Body of pancreas (tissue), 4 donors: ENCODE data around the gene ATF6B. TPM values are rescaled to one million over a fixed set of nuclear protein-coding genes. Genes with fewer than 3 reads are reported as not detected.

Experiments
- ATAC-seq: fragments of 150-250 bp; one replicate; pipeline ENCODE4 v1.9.1; 2016
- DNase-seq, 4 donors: peaks; one replicate each; pipeline ENCODE4 v3.0.0-alpha.2; 2019
- H3K27ac ChIP-seq, 4 donors: fragments of 200-600 bp; sonication (generic); 1 replicate in 3 of 4; 2 replicates in 1 of 4; pipeline versions ENCODE4 v1.5.1 to v1.6.1; 2016 to 2019; ENCODE audit warnings: mild to moderate bottlenecking in 1 of 4, mixed read lengths in 1 of 4, moderate library complexity in 1 of 4
- H3K27me3 ChIP-seq, 2 donors: fragments of 200-600 bp; sonication (generic); one replicate each; pipeline ENCODE4 v1.6.0; 2016; ENCODE audit warnings: mild to moderate bottlenecking in 1 of 2
- H3K36me3 ChIP-seq, 2 donors: fragments of 200-600 bp; sonication (generic); replicated peaks in 1 of 2; 2 replicates each; pipeline ENCODE4 v1.5.1; 2016; ENCODE audit warnings: low read depth in 2 of 2; ENCODE audit not compliant: insufficient read depth in 1 of 2
- H3K4me1 ChIP-seq: fragments of 200-600 bp; sonication (generic); one replicate; pipeline ENCODE4 v1.6.0; 2016
- H3K4me3 ChIP-seq, 2 donors: fragments of 200-600 bp; sonication (generic); 1 replicate in 1 of 2; 2 replicates in 1 of 2; pipeline ENCODE4 v1.5.1; 2016 to 2019
- H3K9me3 ChIP-seq, 3 donors: fragments of 200-600 bp; sonication (generic); 1 replicate in 2 of 3; 2 replicates in 1 of 3; pipeline ENCODE4 v1.5.1; 2016
- POLR2A ChIP-seq, 3 donors: fragments of 450-650 bp; IDR thresholded peaks; one replicate each; pipeline ENCODE4 v1.6.1; 2016; ENCODE audit warnings: antibody characterized with exemption in 3 of 3, mild to moderate bottlenecking in 2 of 3
- WGBS, 2 donors: methylation state at CpG; one replicate each; pipeline ENCODE4 v1.1.5; 2017; 5-methylcytosine and 5-hydroxymethylcytosine counted together
- intact Hi-C: fragments of 100-400 bp; cut with DNase I; formaldehyde crosslinking; loops from one replicate; pipeline ENCODE4 v1.15.1; 2023
- total RNA-seq, 2 donors: library from RNA; depleted of rRNA; stranded (reverse); fragments of >200 nt; gene quantifications; one replicate each; pipeline ENCODE4 v1.1.0, GENCODE V29; 2016
- TF ChIP-seq, protein P1 (sequence below), 7 experiments: fragments of 450-650 bp in 4 of 7; fragments of 200-600 bp in 3 of 7; sonication (generic) in 3 of 7; IDR thresholded peaks; one replicate each; pipeline ENCODE4 v1.5.1; 2016 to 2019; ENCODE audit warnings: antibody characterized with exemption in 7 of 7

The ATF6B gene
- total RNA-seq, 2 donors from 2014 or later = 26.5 to 32.3 TPM

DNA sequence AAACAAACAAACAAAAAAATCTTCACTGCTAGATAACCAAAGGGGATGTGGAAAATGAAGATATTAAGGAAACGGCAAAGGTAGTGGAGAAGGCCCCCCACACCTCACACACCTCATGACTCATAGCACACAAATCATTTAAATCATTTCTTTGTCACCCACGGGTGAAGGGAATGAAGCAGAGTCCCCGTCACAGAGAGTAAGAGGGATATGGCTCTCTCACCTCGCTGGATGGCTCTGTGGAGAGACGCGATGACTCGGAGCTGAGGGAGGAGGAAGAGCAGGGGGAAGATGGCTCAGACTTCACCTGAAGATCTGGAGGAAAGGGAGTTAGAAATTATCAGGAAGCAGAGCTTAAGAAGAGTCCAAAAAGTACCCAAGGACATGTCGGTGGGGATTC, 1.2 kb downstream of the ATF6B start:
- H3K4me1 ChIP-seq = peaks cover 38% of the 10 kb centered on the region
- DNase-seq (no peak), ATAC-seq (no peak)
- H3K4me3 ChIP-seq = no peak overlapping the region
- no peaks in the 10 kb centered on the region for H3K27me3 ChIP-seq
- TF ChIP-seq, protein P1, sequence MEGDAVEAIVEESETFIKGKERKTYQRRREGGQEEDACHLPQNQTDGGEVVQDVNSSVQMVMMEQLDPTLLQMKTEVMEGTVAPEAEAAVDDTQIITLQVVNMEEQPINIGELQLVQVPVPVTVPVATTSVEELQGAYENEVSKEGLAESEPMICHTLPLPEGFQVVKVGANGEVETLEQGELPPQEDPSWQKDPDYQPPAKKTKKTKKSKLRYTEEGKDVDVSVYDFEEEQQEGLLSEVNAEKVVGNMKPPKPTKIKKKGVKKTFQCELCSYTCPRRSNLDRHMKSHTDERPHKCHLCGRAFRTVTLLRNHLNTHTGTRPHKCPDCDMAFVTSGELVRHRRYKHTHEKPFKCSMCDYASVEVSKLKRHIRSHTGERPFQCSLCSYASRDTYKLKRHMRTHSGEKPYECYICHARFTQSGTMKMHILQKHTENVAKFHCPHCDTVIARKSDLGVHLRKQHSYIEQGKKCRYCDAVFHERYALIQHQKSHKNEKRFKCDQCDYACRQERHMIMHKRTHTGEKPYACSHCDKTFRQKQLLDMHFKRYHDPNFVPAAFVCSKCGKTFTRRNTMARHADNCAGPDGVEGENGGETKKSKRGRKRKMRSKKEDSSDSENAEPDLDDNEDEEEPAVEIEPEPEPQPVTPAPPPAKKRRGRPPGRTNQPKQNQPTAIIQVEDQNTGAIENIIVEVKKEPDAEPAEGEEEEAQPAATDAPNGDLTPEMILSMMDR (IDR thresholded peaks at IDR 0.05) = no peak
- no peak for TF ChIP-seq POLR2A (IDR thresholded peaks at IDR 0.05)
- H3K9me3 ChIP-seq = no peaks in the 10 kb centered on the region
- H3K36me3 ChIP-seq = peaks cover 0 to 3% of the 10 kb centered on the region in 2 donors
- no peak overlapping the region for H3K27ac ChIP-seq
- WGBS, 2 donors = 39 to 52% methylated on average over 8 of the region's 8 CpGs
- intact Hi-C loops = no loop called here

DNA sequence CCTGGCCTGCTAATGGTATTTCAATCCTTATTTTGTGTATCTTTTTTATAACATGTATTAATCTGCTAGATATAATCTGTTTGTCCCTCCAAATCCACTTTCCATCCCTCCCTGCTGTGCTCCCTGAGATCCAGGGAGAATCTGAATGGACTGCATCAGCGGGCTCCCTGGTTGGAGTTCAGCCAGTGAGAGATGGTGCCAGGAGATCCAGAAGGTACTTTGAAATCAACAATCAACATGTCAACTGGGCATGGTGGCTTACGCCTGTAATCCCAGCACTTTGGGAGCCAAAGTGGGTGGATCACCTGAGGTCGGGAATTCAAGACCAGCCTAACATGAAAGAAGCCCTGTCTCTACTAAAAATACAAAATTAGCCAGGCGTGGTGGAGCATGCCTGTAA, 4.4 kb downstream of the ATF6B start:
- peaks cover 32% of the 10 kb centered on the region for H3K4me1 ChIP-seq
- WGBS, 2 donors = 67 to 72% methylated on average over 4 of the region's 4 CpGs
- no peaks in the 10 kb centered on the region for H3K9me3 ChIP-seq
- TF ChIP-seq, protein P1 (IDR thresholded peaks at IDR 0.05) = no peak
- no peak for TF ChIP-seq POLR2A (IDR thresholded peaks at IDR 0.05)
- ATAC-seq (no peak), DNase-seq (no peak)
- no peaks in the 10 kb centered on the region for H3K27me3 ChIP-seq
- H3K4me3 ChIP-seq = no peak overlapping the region
- intact Hi-C loops = no loop called here
- peaks cover 0 to 15% of the 10 kb centered on the region in 2 donors for H3K36me3 ChIP-seq
- H3K27ac ChIP-seq = no peak overlapping the region

DNA sequence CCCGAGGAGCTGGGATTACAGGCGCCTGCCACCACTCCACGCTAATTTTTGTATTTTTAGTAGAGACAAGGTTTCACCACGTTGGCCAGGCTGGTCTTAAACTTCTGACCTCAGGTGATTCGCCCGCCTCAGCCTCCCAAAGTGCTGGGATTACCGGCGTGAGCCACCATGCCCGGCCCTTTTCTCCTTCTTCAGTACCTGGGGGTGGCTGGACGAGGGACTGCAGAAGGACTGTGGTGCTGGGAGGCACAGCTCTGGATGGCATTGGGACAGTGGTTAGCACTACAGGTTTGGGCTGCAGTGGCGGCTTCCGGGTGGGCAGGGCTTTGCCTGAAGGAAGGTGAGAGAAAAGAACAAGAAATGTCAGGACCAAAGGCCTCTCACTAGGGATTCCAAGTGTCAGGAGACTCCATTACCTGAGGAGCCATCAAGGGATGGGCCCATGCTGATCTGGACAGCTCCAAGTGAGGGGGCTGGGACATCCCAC, 7.4 kb downstream of the ATF6B start:
- H3K36me3 ChIP-seq = peaks cover 0 to 29% of the 10 kb centered on the region in 2 donors
- ATAC-seq = no peak
- H3K4me3 ChIP-seq = no peak overlapping the region
- H3K27me3 ChIP-seq = no peaks in the 10 kb centered on the region
- H3K4me1 ChIP-seq = peaks cover 10% of the 10 kb centered on the region
- intact Hi-C loops = no loop called here
- no peak for DNase-seq
- WGBS, 2 donors = 92 to 94% methylated on average over 10 to 12 of the region's 12 CpGs
- no peak overlapping the region for H3K27ac ChIP-seq
- TF ChIP-seq, protein P1 (IDR thresholded peaks at IDR 0.05) = no peak
- TF ChIP-seq POLR2A (IDR thresholded peaks at IDR 0.05) = no peak
- H3K9me3 ChIP-seq = no peaks in the 10 kb centered on the region

DNA sequence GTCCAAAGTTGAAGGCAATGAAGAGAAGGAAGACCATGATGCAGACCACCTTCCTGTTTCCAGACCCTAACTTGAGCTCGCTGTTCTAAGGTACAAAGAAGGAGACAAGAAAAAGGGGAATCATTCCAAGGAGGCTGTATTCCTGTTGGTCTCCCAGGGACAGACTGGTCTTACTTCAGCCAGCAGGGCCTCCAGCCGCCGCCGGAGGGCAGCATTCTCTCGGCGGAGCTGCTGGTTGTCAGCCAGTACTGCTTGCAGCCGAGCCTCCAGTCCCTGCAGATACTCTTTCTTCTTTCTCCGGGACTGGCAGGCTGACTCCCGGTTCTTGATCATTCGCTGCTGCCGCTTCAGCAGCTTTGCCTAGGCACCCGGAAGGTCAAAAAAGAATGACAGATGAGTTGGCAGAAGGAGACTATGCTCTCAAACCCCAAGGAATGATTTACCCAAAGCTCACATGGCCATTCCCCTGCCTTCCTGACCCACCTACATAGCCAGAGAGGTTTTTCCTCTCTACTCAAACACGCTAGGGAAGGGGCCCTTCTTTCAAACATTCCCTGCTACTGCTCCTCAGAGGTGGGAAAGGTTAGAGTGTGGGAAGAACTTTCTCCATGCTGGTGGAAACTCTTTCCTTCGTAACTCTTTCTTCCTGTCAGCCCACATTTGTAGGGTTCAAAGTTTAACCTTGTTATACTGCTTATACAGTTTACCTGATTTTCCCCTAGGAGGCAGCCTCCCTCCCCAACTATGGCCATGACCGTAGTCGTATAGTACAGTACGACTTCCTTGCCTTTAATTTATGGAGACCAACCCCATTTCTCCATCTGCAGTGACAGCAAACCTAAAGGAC, 9.0 kb downstream of the ATF6B start:
- no peaks in the 10 kb centered on the region for H3K9me3 ChIP-seq
- H3K4me3 ChIP-seq = no peak overlapping the region
- TF ChIP-seq, protein P1 (IDR thresholded peaks at IDR 0.05) = peak; percentile 82 to 92 (median 89)
- TF ChIP-seq POLR2A (IDR thresholded peaks at IDR 0.05) = no peak
- WGBS, 2 donors = 12 to 22% methylated on average over 13 to 17 of the region's 17 CpGs
- H3K27ac ChIP-seq = peak overlapping the region in 2 of 4 donors; percentile 33 to 43
- H3K36me3 ChIP-seq = peaks cover 0 to 29% of the 10 kb centered on the region in 2 donors
- no peaks in the 10 kb centered on the region for H3K27me3 ChIP-seq
- DNase-seq (peak; percentile 86 to 89 (median 88)), ATAC-seq (peak; percentile 84)
- peaks cover 14% of the 10 kb centered on the region for H3K4me1 ChIP-seq
- intact Hi-C loops = loop anchor here (5.0 kb wide), 1 partner anchor 38 kb away; no protein-coding TSS in a partner anchor
